Lower lobe of right lung (tissue), 2 donors: Measurements from ENCODE around the gene CYTH1. TPM values are rescaled to one million over a fixed set of nuclear protein-coding genes. Genes with fewer than 3 reads are reported as not detected.

ENCODE experiments used
- ATAC-seq, 2 donors: fragments of 200-7000 bp; cut with Tn5 transposase; one replicate each; pipeline ENCODE4 v1.9.1; 2020 to 2022; ENCODE audit warnings: mild to moderate bottlenecking in 2 of 2, moderate library complexity in 2 of 2
- DNase-seq: peaks from one replicate; pipeline ENCODE4 v3.0.0-alpha.2; 2020
- H3K27ac ChIP-seq: fragments of 200-600 bp; one replicate; pipeline ENCODE4 v1.8.0; 2022
- H3K27me3 ChIP-seq: fragments of 200-600 bp; one replicate; pipeline ENCODE4 v1.8.0; 2022; ENCODE audit warnings: low read depth
- H3K36me3 ChIP-seq: fragments of 200-600 bp; one replicate; pipeline ENCODE4 v1.8.0; 2022; ENCODE audit warnings: mild to moderate bottlenecking
- H3K4me1 ChIP-seq: fragments of 200-600 bp; one replicate; pipeline ENCODE4 v1.8.0; 2022
- H3K4me3 ChIP-seq: fragments of 200-600 bp; one replicate; pipeline ENCODE4 v1.8.0; 2022; ENCODE audit warnings: mild to moderate bottlenecking
- H3K9me3 ChIP-seq: fragments of 200-600 bp; one replicate; pipeline ENCODE4 v1.8.0; 2022
- intact Hi-C: fragments of 100-400 bp; cut with DNase I; formaldehyde crosslinking; loops from one replicate; pipeline ENCODE4 v1.11.0; 2022
- total RNA-seq: library from RNA; stranded (reverse); fragmentation: NEBNext Ultra II Directional; extraction: Animal tissue kit (Norgen Biotek cat#: 25700); gene quantifications from one replicate; pipeline ENCODE4 v1.2.1, GENCODE V29; 2021
- TF ChIP-seq, protein P1 (sequence below): fragments of 200-600 bp; IDR thresholded peaks from one replicate; pipeline ENCODE4 v1.8.0; 2022; ENCODE audit warnings: antibody characterized with exemption, mild to moderate bottlenecking
- donor health status: DM: no; HTN: yes; CAD: no; lungs with severe emphysema.

Gene CYTH1
- total RNA-seq, 1 donor from 2014 or later: 110 TPM

DNA sequence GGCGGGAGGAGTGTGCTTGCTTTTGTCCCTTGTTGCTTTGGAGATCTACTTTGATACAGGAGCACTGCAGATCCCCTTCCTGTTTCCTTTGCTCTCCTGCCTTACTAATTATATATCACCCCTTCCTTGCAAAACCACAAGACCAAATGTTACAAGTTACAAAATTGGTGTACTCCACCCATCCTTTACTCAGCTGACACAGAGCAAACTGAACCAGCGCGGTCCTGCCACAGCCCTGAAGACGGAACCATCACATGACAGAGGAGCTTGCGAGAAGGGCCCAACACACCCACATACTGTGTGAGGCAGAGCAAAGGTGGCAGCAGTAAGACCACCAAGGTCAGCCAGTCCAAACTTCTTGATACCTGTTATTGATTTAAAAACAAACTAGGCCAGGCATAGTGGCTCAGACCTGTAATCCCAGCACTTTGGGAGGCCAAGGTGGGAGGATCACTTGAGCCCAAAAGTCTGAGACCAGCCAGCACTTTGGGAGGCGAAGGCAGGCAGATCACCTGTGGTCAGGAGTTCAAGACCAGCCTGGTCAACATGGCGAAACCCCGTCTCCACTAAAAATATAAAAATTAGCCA is 33.2 kb downstream of the CYTH1 start:
- Histone ChIP-seq H3K4me3 (no peak overlapping the region), H3K4me1 (peaks cover 88% of the 10 kb centered on the region), H3K9me3 (no peaks in the 10 kb centered on the region), H3K27me3 (no peaks in the 10 kb centered on the region), H3K36me3 (no peaks in the 10 kb centered on the region), H3K27ac (peak overlapping the region; percentile 73)
- ATAC-seq (peak; percentile 81 to 92), DNase-seq (peak; percentile 85)
- TF ChIP-seq, protein P1, sequence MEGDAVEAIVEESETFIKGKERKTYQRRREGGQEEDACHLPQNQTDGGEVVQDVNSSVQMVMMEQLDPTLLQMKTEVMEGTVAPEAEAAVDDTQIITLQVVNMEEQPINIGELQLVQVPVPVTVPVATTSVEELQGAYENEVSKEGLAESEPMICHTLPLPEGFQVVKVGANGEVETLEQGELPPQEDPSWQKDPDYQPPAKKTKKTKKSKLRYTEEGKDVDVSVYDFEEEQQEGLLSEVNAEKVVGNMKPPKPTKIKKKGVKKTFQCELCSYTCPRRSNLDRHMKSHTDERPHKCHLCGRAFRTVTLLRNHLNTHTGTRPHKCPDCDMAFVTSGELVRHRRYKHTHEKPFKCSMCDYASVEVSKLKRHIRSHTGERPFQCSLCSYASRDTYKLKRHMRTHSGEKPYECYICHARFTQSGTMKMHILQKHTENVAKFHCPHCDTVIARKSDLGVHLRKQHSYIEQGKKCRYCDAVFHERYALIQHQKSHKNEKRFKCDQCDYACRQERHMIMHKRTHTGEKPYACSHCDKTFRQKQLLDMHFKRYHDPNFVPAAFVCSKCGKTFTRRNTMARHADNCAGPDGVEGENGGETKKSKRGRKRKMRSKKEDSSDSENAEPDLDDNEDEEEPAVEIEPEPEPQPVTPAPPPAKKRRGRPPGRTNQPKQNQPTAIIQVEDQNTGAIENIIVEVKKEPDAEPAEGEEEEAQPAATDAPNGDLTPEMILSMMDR: no peak
- intact Hi-C loops: no loop called here

DNA sequence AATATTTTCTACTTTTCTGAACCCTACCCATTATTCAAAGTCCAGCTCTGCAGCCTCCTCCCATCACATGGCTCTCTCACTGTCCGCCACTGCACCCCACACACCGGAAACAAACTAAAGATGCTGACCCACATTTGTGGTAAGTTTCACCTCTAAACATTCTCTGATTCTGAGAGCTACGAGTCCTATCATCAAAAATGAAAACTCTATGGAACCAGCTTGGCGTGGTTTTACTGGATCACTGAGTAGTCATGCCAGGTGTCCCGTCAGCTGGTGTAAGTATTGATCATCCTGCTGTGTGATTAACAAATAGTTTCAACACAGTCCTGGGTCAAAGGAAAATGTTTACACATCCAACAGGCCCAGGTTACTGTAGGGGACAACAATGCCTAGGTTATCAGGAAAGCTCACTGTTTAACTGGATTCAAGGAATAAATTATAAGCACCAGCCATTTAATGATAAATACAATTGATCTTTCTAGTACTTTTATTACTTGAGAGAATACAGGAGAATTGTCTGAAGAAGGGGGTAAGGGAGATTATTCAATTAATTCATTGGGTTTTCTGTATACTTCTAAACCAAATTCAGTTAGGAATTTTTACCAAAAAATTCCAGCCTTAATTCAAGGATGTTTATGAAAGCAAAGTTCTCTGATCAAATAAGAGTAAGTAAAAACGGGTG is 33.9 kb downstream of the CYTH1 start:
- TF ChIP-seq, protein P1: no peak
- intact Hi-C loops: no loop called here
- Histone ChIP-seq H3K27me3 (no peaks in the 10 kb centered on the region), H3K4me3 (peak overlapping the region; percentile 15), H3K27ac (peak overlapping the region; percentile 73), H3K4me1 (peaks cover 86% of the 10 kb centered on the region), H3K9me3 (no peaks in the 10 kb centered on the region), H3K36me3 (no peaks in the 10 kb centered on the region)
- DNase-seq: peak; percentile 63
- peak; percentile 40 to 62 for ATAC-seq

DNA sequence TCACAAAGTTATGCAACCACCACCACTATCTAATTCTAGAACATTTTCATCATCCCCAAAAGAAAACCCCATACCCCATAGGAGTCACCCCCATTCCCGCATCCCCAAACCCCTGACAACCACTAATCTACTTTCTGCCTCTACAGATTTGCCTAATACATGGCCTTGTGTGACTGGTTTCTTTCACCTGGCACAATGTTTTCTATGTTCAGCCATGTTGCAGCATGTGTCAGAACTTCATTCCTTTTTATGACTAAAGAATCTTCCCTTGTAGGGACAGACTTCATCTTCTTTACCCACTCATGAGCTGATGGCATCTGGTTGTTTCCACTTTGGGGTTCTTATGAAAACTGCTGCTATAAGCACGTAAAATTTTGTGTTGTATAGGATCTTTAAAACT is 34.6 kb downstream of the CYTH1 start:
- Histone ChIP-seq H3K27ac (peak overlapping the region; percentile 73), H3K4me1 (peaks cover 86% of the 10 kb centered on the region), H3K27me3 (no peaks in the 10 kb centered on the region), H3K36me3 (no peaks in the 10 kb centered on the region), H3K4me3 (peak overlapping the region; percentile 15), H3K9me3 (no peaks in the 10 kb centered on the region)
- TF ChIP-seq, protein P1: no peak
- ATAC-seq (peak in 1 of 2 donors; percentile 3), DNase-seq (no peak)
- intact Hi-C loops: no loop called here

DNA sequence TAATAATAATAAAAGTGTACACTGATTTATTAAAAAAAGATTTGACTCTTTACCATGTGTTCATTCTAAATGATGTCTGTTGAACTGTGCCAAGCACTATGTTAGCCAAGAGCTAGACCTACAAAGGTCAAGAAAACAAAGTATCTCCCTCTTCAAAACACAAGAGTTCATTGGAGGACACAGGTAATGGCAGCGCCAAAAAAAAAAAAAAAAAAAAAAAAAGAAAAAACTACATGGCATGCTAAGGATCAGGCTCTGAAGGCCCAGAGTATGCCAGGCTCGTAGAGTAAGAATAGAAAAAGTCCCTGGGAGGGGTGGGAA is 35.2 kb downstream of the CYTH1 start:
- Histone ChIP-seq H3K27ac (peak overlapping the region; percentile 73), H3K9me3 (no peaks in the 10 kb centered on the region), H3K27me3 (no peaks in the 10 kb centered on the region), H3K4me3 (no peak overlapping the region), H3K36me3 (no peaks in the 10 kb centered on the region), H3K4me1 (peaks cover 90% of the 10 kb centered on the region)
- DNase-seq (no peak), ATAC-seq (no peak)
- TF ChIP-seq, protein P1: no peak
- intact Hi-C loops: no loop called here

DNA sequence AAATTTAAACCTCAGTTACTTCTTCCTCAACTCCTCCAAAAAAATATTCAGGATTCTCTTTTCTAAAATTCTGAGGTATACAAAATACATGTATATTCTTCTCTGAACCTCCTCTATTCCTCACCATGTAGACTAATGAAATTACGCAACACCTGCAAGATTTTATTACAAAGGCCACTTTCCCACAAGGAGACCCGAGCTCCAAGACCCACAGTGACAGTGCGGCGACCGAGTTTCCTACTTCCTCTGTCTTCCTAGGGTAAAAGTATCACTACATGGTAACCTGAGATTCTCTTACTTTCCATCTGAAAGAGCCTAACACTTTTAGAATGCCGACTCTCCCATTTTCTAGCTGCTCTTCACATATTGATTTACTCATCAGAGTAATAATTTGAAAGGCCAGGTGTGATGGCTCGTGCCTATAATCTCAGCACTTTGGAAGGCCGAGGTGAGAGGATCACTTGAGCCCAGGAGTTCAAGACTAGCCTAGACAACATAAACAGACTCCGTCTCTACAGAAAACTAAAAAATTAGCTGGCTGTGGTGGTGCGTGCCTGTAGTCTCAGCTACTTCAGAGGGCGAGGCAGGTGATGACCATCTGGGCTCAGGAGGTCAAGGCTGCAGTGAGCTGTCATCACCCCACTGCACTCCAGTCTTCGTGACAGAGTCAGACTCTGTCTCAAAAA is 35.7 kb downstream of the CYTH1 start:
- intact Hi-C loops: no loop called here
- Histone ChIP-seq H3K36me3 (no peaks in the 10 kb centered on the region), H3K9me3 (no peaks in the 10 kb centered on the region), H3K27ac (peak overlapping the region; percentile 73), H3K27me3 (no peaks in the 10 kb centered on the region), H3K4me3 (no peak overlapping the region), H3K4me1 (peaks cover 90% of the 10 kb centered on the region)
- DNase-seq: no peak
- TF ChIP-seq, protein P1: no peak
- ATAC-seq: no peak
